ENCODE results near the gene STX17. TPM values are rescaled to one million over a fixed set of nuclear protein-coding genes. Genes with fewer than 3 reads are reported as not detected.

The STX17 gene
- total RNA-seq, 4 donors from 2014 or later: 18.1 to 51.1 (median 20.5) TPM

GRCh38 chr9:99999797-100000196 is 93.3 kb downstream of the STX17 start:
- DNase-seq (ENCODE audit: low spot score) (no peak), ATAC-seq (ENCODE audit: low FRiP score) (no peak)
- TF ChIP-seq, protein P1, sequence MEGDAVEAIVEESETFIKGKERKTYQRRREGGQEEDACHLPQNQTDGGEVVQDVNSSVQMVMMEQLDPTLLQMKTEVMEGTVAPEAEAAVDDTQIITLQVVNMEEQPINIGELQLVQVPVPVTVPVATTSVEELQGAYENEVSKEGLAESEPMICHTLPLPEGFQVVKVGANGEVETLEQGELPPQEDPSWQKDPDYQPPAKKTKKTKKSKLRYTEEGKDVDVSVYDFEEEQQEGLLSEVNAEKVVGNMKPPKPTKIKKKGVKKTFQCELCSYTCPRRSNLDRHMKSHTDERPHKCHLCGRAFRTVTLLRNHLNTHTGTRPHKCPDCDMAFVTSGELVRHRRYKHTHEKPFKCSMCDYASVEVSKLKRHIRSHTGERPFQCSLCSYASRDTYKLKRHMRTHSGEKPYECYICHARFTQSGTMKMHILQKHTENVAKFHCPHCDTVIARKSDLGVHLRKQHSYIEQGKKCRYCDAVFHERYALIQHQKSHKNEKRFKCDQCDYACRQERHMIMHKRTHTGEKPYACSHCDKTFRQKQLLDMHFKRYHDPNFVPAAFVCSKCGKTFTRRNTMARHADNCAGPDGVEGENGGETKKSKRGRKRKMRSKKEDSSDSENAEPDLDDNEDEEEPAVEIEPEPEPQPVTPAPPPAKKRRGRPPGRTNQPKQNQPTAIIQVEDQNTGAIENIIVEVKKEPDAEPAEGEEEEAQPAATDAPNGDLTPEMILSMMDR (IDR thresholded peaks at IDR 0.05): no peak

- ATAC-seq (ENCODE audit: low FRiP score): no peak
- DNase-seq (ENCODE audit: low spot score): no peak
- TF ChIP-seq, protein P1 (IDR thresholded peaks at IDR 0.05): no peak
Measured at GRCh38 chr9:100011062-100011681, 104.7 kb downstream of the STX17 start.

DNA sequence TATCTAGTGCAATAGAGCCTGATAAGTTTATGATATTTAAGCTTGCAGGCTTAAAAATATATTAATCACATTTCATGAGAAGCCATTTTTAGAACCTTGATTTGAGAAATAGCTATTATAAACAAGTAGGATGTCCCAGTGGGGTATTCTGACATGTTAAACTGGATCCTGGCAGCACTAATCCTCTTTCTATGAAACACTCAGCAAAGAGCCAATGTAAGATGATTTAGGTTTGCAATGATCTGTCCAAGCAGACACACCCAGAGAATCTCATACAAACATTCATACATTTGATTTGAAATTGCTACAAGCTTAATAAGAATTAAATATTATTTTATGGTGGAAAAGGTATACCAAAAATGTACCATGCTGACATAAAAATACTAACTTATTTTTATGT is 105.8 kb downstream of the STX17 start:
- ATAC-seq (ENCODE audit: low FRiP score): no peak
- TF ChIP-seq, protein P1 (IDR thresholded peaks at IDR 0.05): no peak
- DNase-seq (ENCODE audit: low spot score): no peak

DNA sequence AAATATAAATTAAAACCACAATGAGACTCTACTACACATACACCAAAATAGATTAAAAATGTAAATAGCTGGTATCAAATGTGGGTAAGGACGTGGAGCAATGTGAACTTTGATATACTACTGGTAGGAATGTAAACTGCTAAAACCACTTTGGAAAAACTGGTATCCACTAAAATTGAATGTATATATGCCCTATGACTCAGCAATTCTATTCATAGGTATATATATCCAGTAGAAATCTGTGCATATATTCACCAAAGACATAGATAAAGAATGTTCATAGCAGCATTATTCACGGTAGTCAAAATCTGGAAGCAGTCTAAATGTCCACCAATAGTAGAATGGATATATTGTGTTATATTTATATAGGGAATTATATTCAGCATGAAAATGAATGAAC is 107.1 kb downstream of the STX17 start:
- ATAC-seq (ENCODE audit: low FRiP score): no peak
- TF ChIP-seq, protein P1 (IDR thresholded peaks at IDR 0.05): no peak
- DNase-seq (ENCODE audit: low spot score): no peak

DNA sequence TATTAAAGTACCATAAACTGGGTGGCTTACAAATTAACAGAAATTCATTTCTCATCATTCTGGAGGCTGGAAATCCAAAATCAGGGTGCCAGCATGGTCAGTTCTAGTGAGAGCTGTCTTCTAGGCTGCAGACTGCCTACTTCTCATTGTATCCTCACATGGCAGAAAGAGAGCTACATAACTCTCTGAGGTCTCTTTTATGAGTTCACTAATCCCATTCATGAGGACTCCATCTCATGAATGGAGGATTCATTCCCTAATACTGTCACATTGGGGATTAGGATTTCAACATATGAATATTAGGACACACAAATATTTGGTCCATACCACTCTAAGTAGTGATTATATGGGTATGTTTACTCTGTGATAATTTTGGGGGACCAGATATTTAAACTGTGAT is 108.4 kb downstream of the STX17 start:
- no peak for ATAC-seq (ENCODE audit: low FRiP score)
- DNase-seq (ENCODE audit: low spot score): no peak
- TF ChIP-seq, protein P1 (IDR thresholded peaks at IDR 0.05): no peak

DNA sequence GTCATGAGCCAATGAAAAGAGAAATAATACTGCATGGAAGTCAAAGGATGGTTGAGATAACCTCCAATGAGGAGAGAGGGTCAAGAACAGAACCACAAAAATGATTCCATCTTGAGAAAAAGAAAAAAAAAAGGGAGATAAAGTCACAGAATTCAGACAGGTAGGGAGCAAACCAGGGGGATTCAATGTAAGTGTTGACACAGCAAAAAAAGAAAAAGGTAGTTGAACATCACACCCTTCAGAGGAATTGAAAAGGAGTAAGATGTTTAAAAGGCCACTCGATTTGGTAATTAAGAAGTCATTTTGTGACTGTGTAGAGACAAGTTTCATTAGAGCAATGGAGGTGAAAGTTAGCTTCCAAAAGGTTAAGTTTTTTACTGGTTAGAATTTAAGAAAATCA is 113.1 kb downstream of the STX17 start:
- no peak for DNase-seq (ENCODE audit: low spot score)
- TF ChIP-seq, protein P1 (IDR thresholded peaks at IDR 0.05): no peak

More for the DNA sequence above, 113.1 kb downstream of the STX17 start:
- ATAC-seq (ENCODE audit: low FRiP score): no peak

Other genes starting within 250 kb of the STX17 start
- 100 to 1,000 TPM in 1 of 4 donors, 10 to 100 TPM in 3; 12.4 to 216 (median 26.3) TPM for gene NR4A3, start 84.8 kb upstream of the STX17 start, total RNA-seq
- 10 to 100 TPM; 14.1 to 21.4 (median 16.1) TPM for gene ERP44, start 192.3 kb downstream of the STX17 start, total RNA-seq
- gene INVS, start 192.6 kb downstream of the STX17 start, total RNA-seq: 10 to 100 TPM; 22.1 to 44.5 (median 26.3) TPM